ENCODE data around the gene RNF187.

The RNF187 gene

DNA sequence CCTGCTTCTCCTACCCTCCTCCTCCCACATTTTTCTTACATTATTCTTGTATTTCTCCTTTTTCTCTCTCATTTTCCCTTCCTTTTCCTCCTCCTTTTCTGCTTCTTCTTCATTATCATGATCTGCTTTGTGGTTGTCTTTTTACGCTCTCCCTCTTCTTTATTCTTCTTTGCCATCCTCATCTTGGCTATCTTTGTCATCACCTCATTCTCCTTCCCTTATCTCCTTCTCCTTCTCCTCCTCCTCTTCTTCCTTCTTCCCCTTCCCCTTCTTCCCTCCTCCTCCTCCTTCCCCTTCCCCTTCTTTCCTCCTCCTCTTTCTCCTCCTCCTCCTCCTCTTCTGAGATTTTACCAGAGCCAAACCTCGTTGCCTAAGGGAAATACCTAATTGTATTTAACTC is 30.5 kb downstream of the RNF187 start:
- Histone ChIP-seq H3K79me2 (ENCODE audit: insufficient read depth, low read length) (no peaks in the 10 kb centered on the region), H2AFZ (ENCODE audit: low read length) (no peak overlapping the region), H3K9me3 (ENCODE audit: insufficient read depth, low read depth, low read length) (no peaks in the 10 kb centered on the region), H3K36me3 (ENCODE audit: insufficient read depth, low read length) (no peaks in the 10 kb centered on the region), H3K27me3 (ENCODE audit: insufficient read depth, low read length, poor library complexity, severe bottlenecking) (no peaks in the 10 kb centered on the region), H4K20me1 (ENCODE audit: insufficient read depth, low read length, poor library complexity, severe bottlenecking) (no peaks in the 10 kb centered on the region), H3K9ac (ENCODE audit: low read depth, low read length, poor library complexity, severe bottlenecking) (no peak overlapping the region), H3F3A (ENCODE audit: low read depth) (no peaks in the 10 kb centered on the region), H3K4me2 (ENCODE audit: low read depth, low read length, poor library complexity, severe bottlenecking) (no peak overlapping the region), H3K9me2 (replicated peaks; ENCODE audit: low read depth, low read length) (no peaks in the 10 kb centered on the region), H3K4me3 (ENCODE audit: low read length, poor library complexity, severe bottlenecking) (no peak overlapping the region), H3K4me1 (ENCODE audit: insufficient read depth, low read length, poor library complexity, severe bottlenecking) (peaks cover 10% of the 10 kb centered on the region)
- TF ChIP-seq, protein P1, sequence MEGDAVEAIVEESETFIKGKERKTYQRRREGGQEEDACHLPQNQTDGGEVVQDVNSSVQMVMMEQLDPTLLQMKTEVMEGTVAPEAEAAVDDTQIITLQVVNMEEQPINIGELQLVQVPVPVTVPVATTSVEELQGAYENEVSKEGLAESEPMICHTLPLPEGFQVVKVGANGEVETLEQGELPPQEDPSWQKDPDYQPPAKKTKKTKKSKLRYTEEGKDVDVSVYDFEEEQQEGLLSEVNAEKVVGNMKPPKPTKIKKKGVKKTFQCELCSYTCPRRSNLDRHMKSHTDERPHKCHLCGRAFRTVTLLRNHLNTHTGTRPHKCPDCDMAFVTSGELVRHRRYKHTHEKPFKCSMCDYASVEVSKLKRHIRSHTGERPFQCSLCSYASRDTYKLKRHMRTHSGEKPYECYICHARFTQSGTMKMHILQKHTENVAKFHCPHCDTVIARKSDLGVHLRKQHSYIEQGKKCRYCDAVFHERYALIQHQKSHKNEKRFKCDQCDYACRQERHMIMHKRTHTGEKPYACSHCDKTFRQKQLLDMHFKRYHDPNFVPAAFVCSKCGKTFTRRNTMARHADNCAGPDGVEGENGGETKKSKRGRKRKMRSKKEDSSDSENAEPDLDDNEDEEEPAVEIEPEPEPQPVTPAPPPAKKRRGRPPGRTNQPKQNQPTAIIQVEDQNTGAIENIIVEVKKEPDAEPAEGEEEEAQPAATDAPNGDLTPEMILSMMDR (conservative IDR thresholded peaks at IDR 0.05; ENCODE audit: low read length), result no peak
- no peak for TF ChIP-seq EZH2phosphoT487 (IDR thresholded peaks at IDR 0.05; ENCODE audit: borderline replicate concordance)

DNA sequence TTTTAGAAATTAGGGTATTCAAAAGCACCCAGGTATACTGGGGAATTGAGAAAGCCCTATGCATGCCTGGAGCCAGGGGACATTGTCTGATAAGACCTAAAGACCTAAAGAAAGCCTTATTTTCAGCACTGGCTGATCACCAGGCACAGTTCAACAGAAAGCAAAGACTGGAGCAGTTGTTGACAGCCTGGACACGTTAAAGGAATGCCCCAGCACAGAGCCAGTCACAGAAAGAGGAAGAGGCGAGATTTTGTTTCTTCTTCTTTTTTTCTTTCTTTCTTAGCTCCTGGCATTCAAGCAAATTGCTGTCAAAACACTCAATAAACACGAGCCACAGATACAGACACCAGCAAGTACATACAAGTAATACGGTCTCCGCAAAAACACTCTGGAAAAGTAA is 40.4 kb downstream of the RNF187 start:
- H3K79me2 ChIP-seq (ENCODE audit: insufficient read depth, low read length), result no peaks in the 10 kb centered on the region
- H3K27me3 ChIP-seq (ENCODE audit: insufficient read depth, low read length, poor library complexity, severe bottlenecking), result no peaks in the 10 kb centered on the region
- no peaks in the 10 kb centered on the region for H3K4me1 ChIP-seq (ENCODE audit: insufficient read depth, low read length, poor library complexity, severe bottlenecking)
- H3K4me3 ChIP-seq (ENCODE audit: low read length, poor library complexity, severe bottlenecking), result no peak overlapping the region
- H4K20me1 ChIP-seq (ENCODE audit: insufficient read depth, low read length, poor library complexity, severe bottlenecking), result no peaks in the 10 kb centered on the region
- no peaks in the 10 kb centered on the region for H3F3A ChIP-seq (ENCODE audit: low read depth)
- H3K9me3 ChIP-seq (ENCODE audit: insufficient read depth, low read depth, low read length), result no peaks in the 10 kb centered on the region; the same call in 1 of the 2 replicates
- no peak overlapping the region for H3K4me2 ChIP-seq (ENCODE audit: low read depth, low read length, poor library complexity, severe bottlenecking)
- H2AFZ ChIP-seq (ENCODE audit: low read length), result no peak overlapping the region
- TF ChIP-seq, protein P1 (conservative IDR thresholded peaks at IDR 0.05; ENCODE audit: low read length), result no peak
- TF ChIP-seq EZH2phosphoT487 (IDR thresholded peaks at IDR 0.05; ENCODE audit: borderline replicate concordance), result no peak
- H3K36me3 ChIP-seq (ENCODE audit: insufficient read depth, low read length), result no peaks in the 10 kb centered on the region
- no peak overlapping the region for H3K9ac ChIP-seq (ENCODE audit: low read depth, low read length, poor library complexity, severe bottlenecking)
- no peaks in the 10 kb centered on the region for H3K9me2 ChIP-seq (replicated peaks; ENCODE audit: low read depth, low read length)

- Histone ChIP-seq H3K9ac (ENCODE audit: low read depth, low read length, poor library complexity, severe bottlenecking) (no peak overlapping the region), H3K4me1 (ENCODE audit: insufficient read depth, low read length, poor library complexity, severe bottlenecking) (no peaks in the 10 kb centered on the region), H3K27me3 (ENCODE audit: insufficient read depth, low read length, poor library complexity, severe bottlenecking) (no peaks in the 10 kb centered on the region), H3K9me3 (ENCODE audit: insufficient read depth, low read depth, low read length) (no peaks in the 10 kb centered on the region; the same call in 1 of the 2 replicates), H3K36me3 (ENCODE audit: insufficient read depth, low read length) (no peaks in the 10 kb centered on the region), H3K4me2 (ENCODE audit: low read depth, low read length, poor library complexity, severe bottlenecking) (no peak overlapping the region), H4K20me1 (ENCODE audit: insufficient read depth, low read length, poor library complexity, severe bottlenecking) (no peaks in the 10 kb centered on the region), H3K4me3 (ENCODE audit: low read length, poor library complexity, severe bottlenecking) (no peak overlapping the region), H3K79me2 (ENCODE audit: insufficient read depth, low read length) (no peaks in the 10 kb centered on the region), H3F3A (ENCODE audit: low read depth) (no peaks in the 10 kb centered on the region), H2AFZ (ENCODE audit: low read length) (no peak overlapping the region), H3K9me2 (replicated peaks; ENCODE audit: low read depth, low read length) (no peaks in the 10 kb centered on the region)
- TF ChIP-seq, protein P1 (conservative IDR thresholded peaks at IDR 0.05; ENCODE audit: low read length), result no peak
- TF ChIP-seq EZH2phosphoT487 (IDR thresholded peaks at IDR 0.05; ENCODE audit: borderline replicate concordance), result no peak
These were observed 41.4 kb downstream of the RNF187 start for GRCh38 chr1:228528612-228529011.
